ENCODE measurements around the gene LGR6.

DNA sequence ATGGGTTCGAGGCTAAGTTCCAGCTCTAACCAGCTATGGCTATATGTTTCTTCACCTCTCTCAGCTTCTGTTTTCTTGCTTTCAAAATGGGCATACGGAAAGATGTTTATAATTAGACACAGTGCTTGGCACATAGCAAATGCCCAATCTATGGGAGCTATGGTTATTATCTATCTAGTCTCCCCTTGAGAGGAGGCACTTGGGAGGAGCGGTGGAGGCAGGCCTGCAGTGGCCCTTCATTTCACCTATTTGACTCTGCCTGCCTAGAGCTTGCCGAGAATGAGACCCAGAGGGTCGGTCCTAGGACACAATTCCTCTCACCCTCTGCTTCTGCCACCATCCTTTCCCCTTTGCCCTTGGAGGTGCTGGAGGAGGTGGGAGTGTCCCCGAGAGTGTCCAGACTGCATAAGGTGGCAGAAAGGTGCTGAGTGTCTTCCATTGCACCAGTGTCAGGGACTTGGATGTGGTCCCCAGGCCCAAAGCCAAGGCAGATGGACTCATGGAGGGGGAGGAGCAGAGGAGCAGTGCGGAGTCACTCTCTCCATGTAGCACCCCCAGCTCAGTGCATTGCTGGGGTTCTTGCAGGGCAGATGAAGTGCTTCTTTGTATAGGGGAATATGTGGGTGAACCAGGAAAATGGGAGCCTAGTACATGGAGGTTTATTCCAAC lies 9.0 kb downstream of the LGR6 start:
- TF ChIP-seq, protein P1, sequence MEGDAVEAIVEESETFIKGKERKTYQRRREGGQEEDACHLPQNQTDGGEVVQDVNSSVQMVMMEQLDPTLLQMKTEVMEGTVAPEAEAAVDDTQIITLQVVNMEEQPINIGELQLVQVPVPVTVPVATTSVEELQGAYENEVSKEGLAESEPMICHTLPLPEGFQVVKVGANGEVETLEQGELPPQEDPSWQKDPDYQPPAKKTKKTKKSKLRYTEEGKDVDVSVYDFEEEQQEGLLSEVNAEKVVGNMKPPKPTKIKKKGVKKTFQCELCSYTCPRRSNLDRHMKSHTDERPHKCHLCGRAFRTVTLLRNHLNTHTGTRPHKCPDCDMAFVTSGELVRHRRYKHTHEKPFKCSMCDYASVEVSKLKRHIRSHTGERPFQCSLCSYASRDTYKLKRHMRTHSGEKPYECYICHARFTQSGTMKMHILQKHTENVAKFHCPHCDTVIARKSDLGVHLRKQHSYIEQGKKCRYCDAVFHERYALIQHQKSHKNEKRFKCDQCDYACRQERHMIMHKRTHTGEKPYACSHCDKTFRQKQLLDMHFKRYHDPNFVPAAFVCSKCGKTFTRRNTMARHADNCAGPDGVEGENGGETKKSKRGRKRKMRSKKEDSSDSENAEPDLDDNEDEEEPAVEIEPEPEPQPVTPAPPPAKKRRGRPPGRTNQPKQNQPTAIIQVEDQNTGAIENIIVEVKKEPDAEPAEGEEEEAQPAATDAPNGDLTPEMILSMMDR (IDR thresholded peaks at IDR 0.05) = no peak
- no peak for TF ChIP-seq POLR2A (IDR thresholded peaks at IDR 0.05)
- TF ChIP-seq POLR2AphosphoS5 (IDR thresholded peaks at IDR 0.05) = no peak
- no peak for TF ChIP-seq EP300 (IDR thresholded peaks at IDR 0.05)
